Raji (cell line): ENCODE results near the gene RFX6.

Experiments
- POLR2A ChIP-seq: IDR thresholded peaks from 2 replicates; pipeline ENCODE4 v1.6.1; 2011; ENCODE audit warnings: low read depth, low read length, control low read depth; ENCODE audit not compliant: insufficient read depth

The RFX6 gene, protein sequence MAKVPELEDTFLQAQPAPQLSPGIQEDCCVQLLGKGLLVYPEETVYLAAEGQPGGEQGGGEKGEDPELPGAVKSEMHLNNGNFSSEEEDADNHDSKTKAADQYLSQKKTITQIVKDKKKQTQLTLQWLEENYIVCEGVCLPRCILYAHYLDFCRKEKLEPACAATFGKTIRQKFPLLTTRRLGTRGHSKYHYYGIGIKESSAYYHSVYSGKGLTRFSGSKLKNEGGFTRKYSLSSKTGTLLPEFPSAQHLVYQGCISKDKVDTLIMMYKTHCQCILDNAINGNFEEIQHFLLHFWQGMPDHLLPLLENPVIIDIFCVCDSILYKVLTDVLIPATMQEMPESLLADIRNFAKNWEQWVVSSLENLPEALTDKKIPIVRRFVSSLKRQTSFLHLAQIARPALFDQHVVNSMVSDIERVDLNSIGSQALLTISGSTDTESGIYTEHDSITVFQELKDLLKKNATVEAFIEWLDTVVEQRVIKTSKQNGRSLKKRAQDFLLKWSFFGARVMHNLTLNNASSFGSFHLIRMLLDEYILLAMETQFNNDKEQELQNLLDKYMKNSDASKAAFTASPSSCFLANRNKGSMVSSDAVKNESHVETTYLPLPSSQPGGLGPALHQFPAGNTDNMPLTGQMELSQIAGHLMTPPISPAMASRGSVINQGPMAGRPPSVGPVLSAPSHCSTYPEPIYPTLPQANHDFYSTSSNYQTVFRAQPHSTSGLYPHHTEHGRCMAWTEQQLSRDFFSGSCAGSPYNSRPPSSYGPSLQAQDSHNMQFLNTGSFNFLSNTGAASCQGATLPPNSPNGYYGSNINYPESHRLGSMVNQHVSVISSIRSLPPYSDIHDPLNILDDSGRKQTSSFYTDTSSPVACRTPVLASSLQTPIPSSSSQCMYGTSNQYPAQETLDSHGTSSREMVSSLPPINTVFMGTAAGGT

GRCh38 chr6:116876635-116877611 is at the start of gene RFX6:
Gene RFX6, plus strand, starts transcription at chr6:116877242. Its CDS starts 34 bp downstream, at chr6:116877276.
- no peak for TF ChIP-seq POLR2A

- no peak for TF ChIP-seq POLR2A
These were observed 49.3 kb upstream of the RFX6 start for GRCh38 chr6:116827561-116828240.

GRCh38 chr6:116828983-116829382 is 48.1 kb upstream of the RFX6 start, which contains the start of gene GPRC6A:
Gene GPRC6A, minus strand, starts transcription at chr6:116829083. Its CDS starts 70 bp downstream, at chr6:116829013.
- TF ChIP-seq POLR2A, result no peak

DNA sequence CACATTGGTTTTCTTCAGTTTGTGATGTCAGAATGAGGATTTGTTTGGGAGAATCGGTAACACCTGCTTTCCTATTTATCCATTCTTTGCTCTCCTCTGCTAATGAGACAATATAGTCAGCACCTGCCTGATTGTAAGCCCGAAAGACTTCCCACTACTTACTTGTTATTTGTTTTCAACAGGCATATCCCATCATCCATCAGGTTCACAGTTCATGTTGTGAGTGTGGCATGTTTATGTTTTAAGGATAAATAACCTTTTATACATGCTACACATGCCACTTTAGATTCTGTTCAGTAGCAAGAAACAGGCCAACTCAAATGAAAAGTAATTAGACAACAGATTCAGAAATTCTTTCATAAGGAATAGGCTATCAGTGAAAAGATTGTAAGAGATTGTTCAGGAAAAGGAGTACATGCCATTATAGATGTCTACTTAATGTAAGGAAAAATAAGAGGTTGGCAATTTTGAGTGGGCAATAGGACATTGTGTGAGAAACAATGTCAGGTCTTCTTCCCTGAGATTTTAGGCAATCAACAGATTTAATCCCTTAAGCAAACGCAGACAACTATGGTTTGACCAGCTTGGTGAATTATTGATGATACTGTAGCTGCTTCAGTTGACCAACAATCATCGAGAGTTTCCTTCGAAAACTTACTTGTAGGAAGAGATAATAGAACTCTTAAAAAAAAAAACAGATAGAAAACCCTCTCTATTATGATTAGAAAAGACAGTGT is 40.3 kb upstream of the RFX6 start:
- no peak for TF ChIP-seq POLR2A

DNA sequence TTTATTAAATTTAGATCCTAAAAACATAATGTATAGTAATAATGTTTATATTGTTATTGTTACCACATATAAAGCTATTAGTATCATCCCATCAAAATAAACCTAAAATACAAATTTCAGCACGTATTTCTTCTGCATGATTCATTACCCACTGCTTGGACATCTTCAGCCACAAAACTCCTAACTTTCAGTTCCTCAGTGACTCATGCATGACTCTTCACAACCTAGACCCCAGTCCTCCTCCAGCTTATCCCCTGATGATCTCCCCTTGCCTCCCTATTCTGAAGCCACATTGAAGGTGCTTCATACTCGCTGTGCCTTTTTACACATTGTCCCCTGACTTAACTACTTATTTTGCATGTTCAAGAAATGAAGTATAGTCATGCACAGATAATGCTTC is 37.0 kb upstream of the RFX6 start:
- TF ChIP-seq POLR2A, result no peak

- no peak for TF ChIP-seq POLR2A
These were observed 34.6 kb upstream of the RFX6 start for GRCh38 chr6:116842459-116842858.

DNA sequence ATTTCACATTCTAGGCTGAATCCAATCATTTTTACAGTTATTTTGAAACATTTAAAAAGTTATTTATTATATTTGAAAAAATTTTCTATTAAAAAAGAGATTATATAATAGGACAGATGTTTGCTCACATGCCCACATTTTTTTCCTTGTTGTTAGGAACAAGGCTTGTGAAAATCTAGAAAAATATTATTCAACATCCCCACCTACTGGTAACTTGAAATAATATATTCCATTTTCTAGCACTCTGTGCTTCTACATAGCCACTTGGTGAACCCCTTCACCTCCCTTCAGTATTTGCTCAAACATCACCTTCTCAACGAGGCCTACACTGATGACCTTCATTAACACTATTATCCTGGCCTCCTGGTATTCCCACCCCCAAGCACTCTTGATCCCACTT is 29.8 kb upstream of the RFX6 start:
- no peak for TF ChIP-seq POLR2A

- TF ChIP-seq POLR2A, result no peak
These were observed 19.0 kb upstream of the RFX6 start for GRCh38 chr6:116858060-116858459.

DNA sequence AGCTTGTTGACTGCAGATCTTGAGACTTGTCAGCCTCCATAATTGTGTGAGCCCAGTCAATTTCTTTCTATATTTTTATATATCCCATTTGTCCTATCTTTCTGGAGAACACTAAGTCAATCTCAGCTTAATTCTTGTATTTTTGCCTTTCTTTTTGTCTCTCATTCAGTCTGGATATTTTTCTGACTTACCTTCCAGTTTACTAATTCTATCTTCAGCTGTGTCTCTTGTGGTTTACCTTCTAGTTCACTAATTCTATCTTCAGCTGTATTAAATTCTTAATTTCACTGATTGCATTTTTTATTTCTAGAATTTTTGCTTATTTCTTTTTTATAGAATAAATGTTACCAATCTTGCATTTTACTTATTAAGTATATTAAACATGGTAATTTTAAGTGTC is 17.8 kb upstream of the RFX6 start:
- no peak for TF ChIP-seq POLR2A

DNA sequence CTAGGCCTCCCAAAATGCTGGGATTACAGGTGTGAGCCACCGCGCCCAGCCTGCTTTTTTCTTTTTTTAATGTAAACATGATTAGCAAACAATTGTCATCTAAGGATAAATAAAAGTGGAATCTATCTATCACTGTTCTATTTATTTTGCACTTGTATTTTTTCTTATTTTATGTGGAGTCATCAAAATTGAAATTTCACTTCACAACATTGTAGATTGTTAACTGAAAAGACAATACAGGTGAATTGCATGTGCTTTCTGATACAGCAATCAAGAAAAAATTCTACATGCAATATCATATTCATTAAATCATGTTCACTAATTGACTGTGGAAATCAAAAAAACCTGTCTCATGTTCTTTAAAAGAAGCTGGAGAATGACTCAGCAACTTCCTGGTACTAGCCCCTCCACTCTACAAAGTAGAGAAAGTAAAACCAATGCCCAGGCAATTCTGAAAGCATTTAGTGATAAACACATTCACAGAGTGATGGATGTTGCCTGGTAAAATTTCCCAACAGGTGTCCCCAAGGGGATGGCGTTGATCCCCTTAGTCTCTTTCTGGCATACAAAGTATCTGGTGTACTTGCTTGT is 10.7 kb upstream of the RFX6 start:
- no peak for TF ChIP-seq POLR2A

DNA sequence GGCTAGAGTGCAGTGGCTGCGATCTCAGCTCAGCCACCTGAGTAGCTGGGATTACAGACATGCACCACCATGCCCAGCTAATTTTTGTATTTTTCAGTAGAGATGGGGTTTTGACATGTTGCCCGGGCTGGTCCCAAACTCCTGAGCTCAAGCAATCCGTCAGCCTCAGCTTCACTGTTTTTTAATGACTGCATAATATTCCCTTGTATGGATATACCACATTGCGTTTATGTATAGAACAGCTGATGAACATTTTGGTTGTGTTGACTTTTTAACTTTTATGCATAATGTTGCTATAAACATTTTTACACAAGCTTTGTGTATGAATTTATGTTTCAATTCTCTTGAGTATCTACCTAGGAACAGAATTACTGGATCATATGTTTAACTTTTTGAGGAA is 4.3 kb upstream of the RFX6 start:
- TF ChIP-seq POLR2A, result no peak

GRCh38 chr6:116876107-116876506 is 935 bp upstream of the RFX6 start:
- no peak for TF ChIP-seq POLR2A

DNA sequence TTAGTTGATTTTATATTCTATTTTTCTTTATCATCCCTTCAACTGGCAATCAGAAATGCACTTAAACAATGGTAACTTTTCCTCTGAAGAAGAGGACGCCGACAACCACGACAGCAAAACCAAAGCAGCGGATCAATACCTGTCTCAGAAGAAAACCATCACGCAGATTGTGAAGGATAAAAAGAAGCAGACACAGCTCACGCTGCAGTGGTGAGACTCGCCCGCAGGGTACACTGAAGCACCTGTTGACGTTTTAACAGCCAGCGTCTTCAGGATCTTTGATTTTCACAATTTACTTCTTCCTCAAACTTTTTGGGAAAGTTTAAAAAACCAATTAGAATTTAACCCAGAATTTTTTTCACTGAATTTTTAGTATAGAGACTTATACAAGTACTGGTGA is 701 bp downstream of the RFX6 start:
- TF ChIP-seq POLR2A, result no peak
